Measurements from ENCODE around the gene ATP6V0D1.

Gene ATP6V0D1

DNA sequence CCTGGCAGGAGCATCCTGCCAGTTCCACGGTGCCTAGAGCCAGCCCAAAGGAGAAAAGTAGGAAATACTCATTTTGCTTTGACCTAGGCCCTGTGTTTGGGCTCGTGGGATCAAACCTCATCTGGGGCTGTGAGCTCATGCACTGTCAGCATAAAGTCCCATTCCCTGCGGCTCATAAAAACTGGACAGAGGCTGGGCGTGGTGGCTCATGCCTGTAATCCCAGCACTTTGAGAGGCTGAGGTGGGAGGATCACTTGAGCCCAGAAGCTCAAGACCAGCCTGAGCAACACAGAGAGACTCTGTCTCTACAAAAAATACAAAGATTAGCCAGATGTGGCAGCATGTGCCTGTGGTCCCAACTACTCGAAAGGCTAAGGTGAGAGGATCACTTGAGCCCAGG, 17.9 kb downstream of the ATP6V0D1 start:
- Histone ChIP-seq H3K9me3 (replicated peaks; ENCODE audit: insufficient read depth, low read length) (no peaks in the 10 kb centered on the region), H3K9ac (ENCODE audit: low read length) (no peak overlapping the region), H3F3A (ENCODE audit: insufficient read depth, low read length) (no peaks in the 10 kb centered on the region), H2AFZ (ENCODE audit: low read length) (no peak overlapping the region), H3K36me3 (replicated peaks; ENCODE audit: insufficient read depth, low read length) (no peaks in the 10 kb centered on the region), H4K20me1 (ENCODE audit: insufficient read depth, low read length) (peaks cover 14% of the 10 kb centered on the region), H3K79me2 (ENCODE audit: low read length) (peaks cover 95% of the 10 kb centered on the region), H3K27ac (ENCODE audit: low read length) (no peak overlapping the region), H3K4me1 (ENCODE audit: low read length) (no peaks in the 10 kb centered on the region), H3K4me2 (ENCODE audit: low read depth, low read length) (no peak overlapping the region), H3K27me3 (replicated peaks; ENCODE audit: insufficient read depth, low read length) (no peaks in the 10 kb centered on the region), H3K9me2 (replicated peaks; ENCODE audit: insufficient read depth, low read length) (no peaks in the 10 kb centered on the region), H3K4me3 (ENCODE audit: low read length) (no peak overlapping the region)
- DNase-seq, result no peak
- TF ChIP-seq EZH2phosphoT487 (IDR thresholded peaks at IDR 0.05; ENCODE audit: low read length) (no peak), EZH2 (optimal IDR thresholded peaks at IDR 0.05; ENCODE audit: low read depth, low read length) (no peak)
- TF ChIP-seq, protein P1, sequence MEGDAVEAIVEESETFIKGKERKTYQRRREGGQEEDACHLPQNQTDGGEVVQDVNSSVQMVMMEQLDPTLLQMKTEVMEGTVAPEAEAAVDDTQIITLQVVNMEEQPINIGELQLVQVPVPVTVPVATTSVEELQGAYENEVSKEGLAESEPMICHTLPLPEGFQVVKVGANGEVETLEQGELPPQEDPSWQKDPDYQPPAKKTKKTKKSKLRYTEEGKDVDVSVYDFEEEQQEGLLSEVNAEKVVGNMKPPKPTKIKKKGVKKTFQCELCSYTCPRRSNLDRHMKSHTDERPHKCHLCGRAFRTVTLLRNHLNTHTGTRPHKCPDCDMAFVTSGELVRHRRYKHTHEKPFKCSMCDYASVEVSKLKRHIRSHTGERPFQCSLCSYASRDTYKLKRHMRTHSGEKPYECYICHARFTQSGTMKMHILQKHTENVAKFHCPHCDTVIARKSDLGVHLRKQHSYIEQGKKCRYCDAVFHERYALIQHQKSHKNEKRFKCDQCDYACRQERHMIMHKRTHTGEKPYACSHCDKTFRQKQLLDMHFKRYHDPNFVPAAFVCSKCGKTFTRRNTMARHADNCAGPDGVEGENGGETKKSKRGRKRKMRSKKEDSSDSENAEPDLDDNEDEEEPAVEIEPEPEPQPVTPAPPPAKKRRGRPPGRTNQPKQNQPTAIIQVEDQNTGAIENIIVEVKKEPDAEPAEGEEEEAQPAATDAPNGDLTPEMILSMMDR (IDR thresholded peaks at IDR 0.05; ENCODE audit: low read length), result no peak

DNA sequence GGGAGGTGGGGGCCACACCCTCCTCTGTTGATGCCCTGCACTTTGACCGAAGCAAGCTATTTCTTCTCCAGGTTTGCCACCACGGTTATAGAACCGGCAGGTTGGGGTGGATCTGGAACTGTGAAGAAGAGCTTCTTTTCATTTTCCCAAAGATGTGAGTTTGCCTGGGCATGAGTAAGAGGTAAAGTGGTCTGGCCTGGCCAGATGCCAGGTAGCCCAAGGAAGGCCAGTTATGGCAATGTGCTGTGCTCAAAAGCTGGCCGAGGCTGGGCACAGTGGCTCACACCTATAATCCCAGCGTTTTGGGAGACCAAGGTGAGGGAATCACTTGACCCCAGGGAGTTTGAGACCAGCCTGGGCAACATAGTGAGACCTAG, 18.7 kb downstream of the ATP6V0D1 start:
- H3K9me3 ChIP-seq (replicated peaks; ENCODE audit: insufficient read depth, low read length), result no peaks in the 10 kb centered on the region
- H4K20me1 ChIP-seq (ENCODE audit: insufficient read depth, low read length), result peaks cover 14% of the 10 kb centered on the region
- peaks cover 87% of the 10 kb centered on the region for H3K79me2 ChIP-seq (ENCODE audit: low read length)
- H3K9ac ChIP-seq (ENCODE audit: low read length), result no peak overlapping the region
- no peak for DNase-seq
- H3K9me2 ChIP-seq (replicated peaks; ENCODE audit: insufficient read depth, low read length), result no peaks in the 10 kb centered on the region
- H3K27me3 ChIP-seq (replicated peaks; ENCODE audit: insufficient read depth, low read length), result no peaks in the 10 kb centered on the region
- H3K4me3 ChIP-seq (ENCODE audit: low read length), result no peak overlapping the region
- H3F3A ChIP-seq (ENCODE audit: insufficient read depth, low read length), result no peaks in the 10 kb centered on the region
- TF ChIP-seq, protein P1 (IDR thresholded peaks at IDR 0.05; ENCODE audit: low read length), result no peak
- TF ChIP-seq EZH2phosphoT487 (IDR thresholded peaks at IDR 0.05; ENCODE audit: low read length) (no peak), EZH2 (optimal IDR thresholded peaks at IDR 0.05; ENCODE audit: low read depth, low read length) (no peak)
- H3K27ac ChIP-seq (ENCODE audit: low read length), result no peak overlapping the region
- H3K36me3 ChIP-seq (replicated peaks; ENCODE audit: insufficient read depth, low read length), result no peaks in the 10 kb centered on the region
- no peaks in the 10 kb centered on the region for H3K4me1 ChIP-seq (ENCODE audit: low read length)
- no peak overlapping the region for H2AFZ ChIP-seq (ENCODE audit: low read length)
- H3K4me2 ChIP-seq (ENCODE audit: low read depth, low read length), result no peak overlapping the region

DNA sequence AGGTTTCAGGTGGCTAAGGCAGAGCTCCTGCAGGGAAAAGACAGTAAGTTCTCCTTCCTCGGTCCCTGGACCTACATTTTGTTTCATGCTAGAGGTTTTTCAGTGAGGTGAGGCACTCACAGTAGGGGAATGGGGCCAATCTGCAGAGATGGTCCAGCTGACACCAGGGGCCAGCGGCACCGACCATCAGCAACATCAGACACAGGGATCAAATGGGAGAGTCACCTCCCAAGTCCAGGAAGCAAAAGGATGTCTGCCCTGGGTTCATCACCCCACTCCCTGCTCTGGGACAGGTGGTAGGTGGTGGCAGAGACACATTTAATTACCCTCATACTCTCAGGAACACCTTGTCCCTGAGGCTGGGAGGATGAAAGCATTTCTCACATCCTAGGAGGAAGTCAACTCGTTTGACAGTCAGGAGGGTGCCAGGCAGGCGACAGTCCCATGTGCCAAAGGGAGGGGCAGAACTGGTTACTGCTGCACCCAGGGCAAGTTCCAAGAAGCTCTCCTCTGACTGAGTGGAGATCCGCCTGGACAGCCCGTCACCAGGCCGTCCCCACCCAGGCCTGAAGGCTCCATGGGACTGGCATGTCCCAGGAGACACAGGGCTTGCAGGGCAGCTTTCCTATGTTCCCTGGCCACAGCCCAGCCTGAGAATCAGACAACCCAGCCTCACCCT, 19.2 kb downstream of the ATP6V0D1 start:
- Histone ChIP-seq H3K4me1 (ENCODE audit: low read length) (no peaks in the 10 kb centered on the region), H3K4me3 (ENCODE audit: low read length) (no peak overlapping the region), H3K9ac (ENCODE audit: low read length) (no peak overlapping the region), H4K20me1 (ENCODE audit: insufficient read depth, low read length) (peaks cover 14% of the 10 kb centered on the region), H3K79me2 (ENCODE audit: low read length) (peaks cover 87% of the 10 kb centered on the region), H3K36me3 (replicated peaks; ENCODE audit: insufficient read depth, low read length) (no peaks in the 10 kb centered on the region), H3F3A (ENCODE audit: insufficient read depth, low read length) (no peaks in the 10 kb centered on the region; the same call in 1 of the 2 replicates), H3K27me3 (replicated peaks; ENCODE audit: insufficient read depth, low read length) (no peaks in the 10 kb centered on the region), H2AFZ (ENCODE audit: low read length) (no peak overlapping the region), H3K9me3 (replicated peaks; ENCODE audit: insufficient read depth, low read length) (no peaks in the 10 kb centered on the region), H3K4me2 (ENCODE audit: low read depth, low read length) (no peak overlapping the region), H3K27ac (ENCODE audit: low read length) (no peak overlapping the region), H3K9me2 (replicated peaks; ENCODE audit: insufficient read depth, low read length) (no peaks in the 10 kb centered on the region)
- no peak for DNase-seq
- TF ChIP-seq, protein P1 (IDR thresholded peaks at IDR 0.05; ENCODE audit: low read length), result no peak
- no peak for TF ChIP-seq EZH2phosphoT487 (IDR thresholded peaks at IDR 0.05; ENCODE audit: low read length)
- no peak for TF ChIP-seq EZH2 (optimal IDR thresholded peaks at IDR 0.05; ENCODE audit: low read depth, low read length)
